ENCODE data around the gene CHRNA3.

Gene CHRNA3

GRCh38 chr15:78629031-78629715 is 8.4 kb upstream of the CHRNA3 start:
- TF ChIP-seq CTCF (IDR thresholded peaks at IDR 0.05; ENCODE audit: low read depth, low read length): no peak
- no peak for DNase-seq (ENCODE audit: extremely low read depth, low read depth)

GRCh38 chr15:78628227-78628626 is 7.4 kb upstream of the CHRNA3 start:
- no peak for DNase-seq (ENCODE audit: extremely low read depth, low read depth)
- TF ChIP-seq CTCF (IDR thresholded peaks at IDR 0.05; ENCODE audit: low read depth, low read length): no peak

- DNase-seq (ENCODE audit: extremely low read depth, low read depth): no peak
- no peak for TF ChIP-seq CTCF (IDR thresholded peaks at IDR 0.05; ENCODE audit: low read depth, low read length)
Observed at GRCh38 chr15:78627348-78627747, 6.6 kb upstream of the CHRNA3 start.

GRCh38 chr15:78626381-78626995 is 5.7 kb upstream of the CHRNA3 start:
- TF ChIP-seq CTCF (IDR thresholded peaks at IDR 0.05; ENCODE audit: low read depth, low read length): no peak
- no peak for DNase-seq (ENCODE audit: extremely low read depth, low read depth)

- no peak for TF ChIP-seq CTCF (IDR thresholded peaks at IDR 0.05; ENCODE audit: low read depth, low read length)
- no peak for DNase-seq (ENCODE audit: extremely low read depth, low read depth)
Observed at GRCh38 chr15:78625606-78626280, 4.9 kb upstream of the CHRNA3 start.

GRCh38 chr15:78624651-78625590 is 4.1 kb upstream of the CHRNA3 start:
- TF ChIP-seq CTCF (IDR thresholded peaks at IDR 0.05; ENCODE audit: low read depth, low read length): no peak
- no peak for DNase-seq (ENCODE audit: extremely low read depth, low read depth)
